PC-9 (cell line): ENCODE data around the gene SNCAIP.

ENCODE experiments used
- CTCF ChIP-seq: fragments of 200-600 bp; sonication (generic); conservative IDR thresholded peaks from 2 replicates; pipeline ENCODE4 v1.6.1; 2017; ENCODE audit warnings: mixed run types, antibody characterized with exemption, mild to moderate bottlenecking, moderate library complexity
- EZH2 ChIP-seq: fragments of 200-600 bp; sonication (generic); IDR thresholded peaks from 2 replicates; pipeline ENCODE4 v1.8.0; 2017; ENCODE audit warnings: antibody characterized with exemption, low read depth

DNA sequence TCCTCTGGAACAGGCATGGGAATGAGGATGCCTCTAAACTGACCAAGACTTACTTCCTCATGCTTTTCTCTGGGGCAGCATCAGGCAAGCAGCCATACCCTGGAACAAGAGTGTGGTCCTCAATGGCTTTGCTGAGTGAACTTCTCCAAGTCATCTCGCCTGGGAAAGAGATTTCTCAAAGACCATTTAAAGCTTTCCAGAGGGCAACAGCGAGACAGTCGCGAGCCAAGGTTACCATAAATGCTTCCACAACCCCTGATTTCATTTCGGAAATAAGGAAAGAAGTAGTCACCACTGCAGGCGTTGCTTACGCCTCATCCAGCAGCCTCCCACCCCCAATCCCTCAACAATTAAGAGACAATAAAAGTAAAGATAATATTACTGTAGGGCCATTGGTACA, 1.1 kb upstream of the SNCAIP start:
- no peak for TF ChIP-seq CTCF
- TF ChIP-seq EZH2: no peak
